HCT116 (cell line): ENCODE measurements around the gene UPK2.

Experiments
- CEBPB ChIP-seq: IDR thresholded peaks from 2 replicates; pipeline ENCODE4 v1.6.1; 2012; ENCODE audit warnings: low read depth
- CTCF ChIP-seq, 3 experiments: fragments of 200-600 bp in 1 of 3; sonication (generic) in 1 of 3; IDR thresholded peaks in 2 of 3; conservative IDR thresholded peaks in 1 of 3; 2 replicates each; pipeline ENCODE4 v1.5.1; 2012 to 2017; ENCODE audit warnings: low read depth in 2 of 3, low read length in 2 of 3, antibody characterized with exemption in 1 of 3, borderline replicate concordance in 1 of 3, control low read depth in 1 of 3, mild to moderate bottlenecking in 1 of 3, mixed read lengths in 1 of 3, mixed run types in 1 of 3, moderate library complexity in 1 of 3; ENCODE audit not compliant: insufficient read depth in 1 of 3
- ELF1 ChIP-seq: IDR thresholded peaks from 2 replicates; pipeline ENCODE4 v1.6.1; 2012; ENCODE audit warnings: low read depth, borderline replicate concordance
- EZH2 ChIP-seq: fragments of 200-600 bp; sonication (generic); IDR thresholded peaks from 2 replicates; pipeline ENCODE4 v1.6.1; 2017; ENCODE audit warnings: antibody characterized with exemption, mixed run types
- POLR2A ChIP-seq: IDR thresholded peaks from 2 replicates; pipeline ENCODE4 v1.7.0; 2011; ENCODE audit warnings: borderline replicate concordance; ENCODE audit not compliant: insufficient read depth, insufficient read length; ENCODE audit errors: extremely low read depth
- POLR2AphosphoS5 ChIP-seq: IDR thresholded peaks from 2 replicates; pipeline ENCODE4 v1.6.1; 2011; ENCODE audit warnings: mild to moderate bottlenecking, low read depth, low read length, moderate library complexity
- RAD21 ChIP-seq: IDR thresholded peaks from 2 replicates; pipeline ENCODE4 v1.6.1; 2012; ENCODE audit warnings: low read depth, mild to moderate bottlenecking
- REST ChIP-seq: IDR thresholded peaks from 2 replicates; pipeline ENCODE4 v1.6.1; 2012; ENCODE audit warnings: low read depth
- SRF ChIP-seq: IDR thresholded peaks from 2 replicates; pipeline ENCODE4 v1.6.1; 2012; ENCODE audit warnings: low read depth
- ZBTB33 ChIP-seq: IDR thresholded peaks from 2 replicates; pipeline ENCODE4 v1.6.1; 2011; ENCODE audit warnings: mild to moderate bottlenecking, low read length, moderate library complexity; ENCODE audit not compliant: insufficient replicate concordance; ENCODE audit errors: extremely low read depth

GRCh38 chr11:118998388-118998717 lies 42.3 kb downstream of the UPK2 start:
- no peak for TF ChIP-seq ZBTB33
- TF ChIP-seq CTCF (IDR thresholded peaks at IDR 0.05 in 2 of 3, conservative IDR thresholded peaks at IDR 0.05 in 1 of 3; ENCODE audit: borderline replicate concordance in 1 of 3, insufficient read depth in 1 of 3, low read depth in 2 of 3, low read length in 2 of 3), result no peak
- TF ChIP-seq REST, result no peak
- TF ChIP-seq EZH2, result no peak
- TF ChIP-seq RAD21, result no peak
- TF ChIP-seq CEBPB, result no peak
- TF ChIP-seq SRF, result no peak
- TF ChIP-seq POLR2AphosphoS5, result no peak
- TF ChIP-seq POLR2A, result no peak
- no peak for TF ChIP-seq ELF1
